ENCODE data around the gene ABCD4.
"Not testable (repeated sequence)": the region's sequence is repeated elsewhere in the genome, so short reads cannot be mapped to it uniquely, and the experiment has no call there.

The ABCD4 gene

DNA sequence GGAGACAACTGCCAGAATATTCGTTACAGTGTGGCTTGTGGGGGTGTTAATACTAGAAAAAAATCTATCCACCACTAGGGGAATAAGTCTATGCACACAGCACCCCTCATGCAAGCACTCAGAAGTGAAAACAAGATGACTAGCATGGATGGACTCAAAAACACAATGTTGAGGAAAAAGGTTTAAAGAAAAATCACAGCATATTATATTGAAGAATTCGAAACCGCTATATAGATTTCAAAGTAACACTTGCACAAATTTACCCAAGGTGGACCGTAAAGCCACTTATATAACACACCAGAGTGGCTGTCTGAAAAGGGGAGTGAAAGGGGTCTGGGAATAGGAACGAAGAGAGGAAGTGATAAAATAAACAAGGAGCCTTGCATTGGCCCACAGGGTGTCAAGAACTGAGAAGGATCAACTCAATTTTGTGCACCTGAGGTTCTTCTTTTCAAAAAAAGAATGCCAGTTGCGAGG, 544 bp downstream of the ABCD4 start:
- DNase-seq (ENCODE audit: low spot score), result no peak

GRCh38 chr14:74301594-74302151, 1.1 kb downstream of the ABCD4 start:
- DNase-seq (ENCODE audit: low spot score), result no peak

GRCh38 chr14:74299061-74299545, 3.6 kb downstream of the ABCD4 start:
- DNase-seq (ENCODE audit: low spot score), result no peak

GRCh38 chr14:74297986-74298385, 4.7 kb downstream of the ABCD4 start:
- no peak for DNase-seq (ENCODE audit: low spot score)

GRCh38 chr14:74296037-74296467, 6.7 kb downstream of the ABCD4 start:
- DNase-seq (ENCODE audit: low spot score), result no peak

GRCh38 chr14:74293606-74294005, 9.1 kb downstream of the ABCD4 start:
- no peak for DNase-seq (ENCODE audit: low spot score)

- no peak for DNase-seq (ENCODE audit: low spot score)
Measured at GRCh38 chr14:74292061-74292460, 10.7 kb downstream of the ABCD4 start.

DNA sequence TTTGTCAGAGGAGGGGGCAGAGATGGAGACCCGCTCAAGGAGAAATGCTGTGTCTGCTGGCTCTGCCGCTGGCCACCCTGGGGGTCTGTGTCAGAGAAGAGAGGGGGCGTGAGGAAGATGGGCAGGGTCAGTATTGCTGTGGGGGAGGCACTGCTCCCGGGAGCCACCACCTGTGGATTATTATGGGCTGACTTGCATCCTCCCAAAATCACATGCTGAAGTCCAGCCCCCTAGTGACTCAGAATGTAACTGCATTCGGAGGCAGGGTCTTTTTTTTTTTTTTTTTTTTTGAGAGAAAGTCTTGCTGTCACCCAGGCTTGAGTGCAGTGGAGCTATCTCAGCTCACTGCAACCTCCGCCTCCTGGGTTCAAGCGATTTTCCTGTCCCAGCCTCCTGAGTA, 12.3 kb downstream of the ABCD4 start:
- no peak for DNase-seq (ENCODE audit: low spot score)

- no peak for DNase-seq (ENCODE audit: low spot score)
Measured at GRCh38 chr14:74289801-74290200, 12.9 kb downstream of the ABCD4 start.

DNA sequence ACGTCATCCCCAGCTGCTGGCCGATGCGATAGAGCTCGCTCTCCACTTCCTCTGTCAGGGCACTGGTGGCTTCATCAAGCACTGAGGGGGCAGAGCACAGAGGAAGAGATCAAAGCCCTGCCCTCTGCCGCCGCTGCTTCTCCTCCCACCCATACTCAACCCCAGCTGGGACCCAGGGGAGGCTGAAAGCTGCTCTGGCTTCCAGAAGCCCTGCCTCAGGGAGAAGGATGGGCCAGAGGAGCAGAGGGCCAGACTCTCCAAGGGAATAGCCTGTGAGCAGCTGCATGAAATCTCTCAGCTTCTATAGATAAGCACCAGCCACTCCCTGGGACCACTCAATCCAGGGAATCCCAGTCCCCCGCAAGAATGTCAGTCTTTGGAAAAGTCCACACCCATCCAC, 16.0 kb downstream of the ABCD4 start:
- no peak for DNase-seq (ENCODE audit: low spot score)

GRCh38 chr14:74281069-74281468, 21.7 kb downstream of the ABCD4 start:
- DNase-seq (ENCODE audit: low spot score), result no peak

DNA sequence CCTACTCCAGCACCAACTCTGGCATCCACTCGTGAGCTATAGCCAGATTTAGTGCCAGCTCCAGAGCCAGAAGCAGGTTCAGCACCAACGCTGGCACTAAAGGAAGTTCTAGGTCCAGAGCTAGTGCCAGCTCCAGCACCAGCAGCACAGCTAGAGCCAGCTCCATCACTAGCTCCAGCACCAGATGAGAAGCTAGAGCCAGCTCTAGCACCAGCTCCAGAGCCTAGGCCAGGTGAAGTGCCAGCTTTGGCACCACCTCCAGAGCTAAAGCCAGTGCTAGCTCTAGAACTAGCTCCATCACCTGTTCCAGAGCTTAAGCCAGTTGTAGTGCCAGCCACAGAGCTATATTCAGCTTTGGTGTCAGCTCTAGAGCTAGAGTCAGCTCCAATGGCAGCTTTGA, 24.7 kb downstream of the ABCD4 start:
- no peak for DNase-seq (ENCODE audit: low spot score)

- DNase-seq (ENCODE audit: low spot score), result no peak
Measured at GRCh38 chr14:74275241-74275841, 27.4 kb downstream of the ABCD4 start.

DNA sequence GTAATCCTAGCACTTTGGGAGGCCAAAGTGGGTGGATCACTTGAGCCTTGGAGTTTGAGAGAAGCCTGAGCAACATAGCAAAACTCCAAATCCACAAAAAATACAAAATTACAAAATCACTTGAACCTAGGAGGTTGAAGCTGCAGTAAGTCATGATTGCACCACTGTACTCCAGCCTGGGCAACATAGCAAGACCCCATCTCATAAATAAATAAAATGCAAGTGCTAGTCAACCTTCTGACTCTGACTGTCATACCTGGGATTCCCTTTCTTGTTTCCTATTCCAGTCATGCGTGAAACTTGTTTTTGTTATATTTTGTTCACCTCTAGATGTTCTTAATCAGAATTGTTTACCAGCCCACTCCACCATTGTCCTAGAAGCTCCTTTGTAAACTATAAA, 31.4 kb downstream of the ABCD4 start:
- no peak for DNase-seq (ENCODE audit: low spot score)

DNA sequence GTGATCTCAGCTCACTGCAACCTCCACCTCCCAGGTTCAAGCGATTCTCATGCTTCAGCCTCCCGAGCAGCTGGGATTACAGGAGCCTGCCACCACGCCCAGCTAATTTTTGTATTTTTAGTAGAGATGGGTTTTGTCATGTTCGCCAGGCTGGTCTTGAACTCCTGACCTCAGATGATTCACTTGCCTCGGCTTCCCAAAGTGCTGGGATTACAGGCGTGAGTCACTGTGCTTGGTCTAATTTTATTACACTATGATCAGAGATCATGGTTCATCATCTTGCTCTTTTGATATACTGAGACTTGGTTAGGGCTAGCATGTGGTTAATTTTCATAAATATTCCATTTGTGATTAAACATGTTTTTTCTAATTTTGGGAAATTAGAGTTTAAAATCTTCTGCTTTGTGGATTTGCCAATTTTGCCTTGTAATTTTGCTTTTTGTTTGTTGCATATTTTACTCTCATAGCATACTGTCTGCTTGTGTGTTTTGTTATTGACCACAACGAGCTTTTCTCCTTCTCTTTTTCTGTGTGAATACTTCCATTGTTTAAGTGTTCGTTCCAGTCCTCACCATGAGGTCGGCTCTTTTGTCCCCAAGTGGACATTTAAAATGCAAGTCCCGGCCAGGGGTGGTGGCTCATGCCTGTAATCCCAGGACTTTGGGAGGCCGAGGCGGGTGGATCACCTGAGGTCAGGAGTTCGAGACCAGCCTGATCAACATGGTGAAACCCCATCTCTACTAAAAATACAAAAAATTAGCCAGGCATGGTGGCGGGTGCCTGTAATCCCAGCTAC, 32.2 kb downstream of the ABCD4 start:
- DNase-seq (ENCODE audit: low spot score), result not testable (repeated sequence)

GRCh38 chr14:74267588-74267987, 35.1 kb downstream of the ABCD4 start:
- no peak for DNase-seq (ENCODE audit: low spot score)

DNA sequence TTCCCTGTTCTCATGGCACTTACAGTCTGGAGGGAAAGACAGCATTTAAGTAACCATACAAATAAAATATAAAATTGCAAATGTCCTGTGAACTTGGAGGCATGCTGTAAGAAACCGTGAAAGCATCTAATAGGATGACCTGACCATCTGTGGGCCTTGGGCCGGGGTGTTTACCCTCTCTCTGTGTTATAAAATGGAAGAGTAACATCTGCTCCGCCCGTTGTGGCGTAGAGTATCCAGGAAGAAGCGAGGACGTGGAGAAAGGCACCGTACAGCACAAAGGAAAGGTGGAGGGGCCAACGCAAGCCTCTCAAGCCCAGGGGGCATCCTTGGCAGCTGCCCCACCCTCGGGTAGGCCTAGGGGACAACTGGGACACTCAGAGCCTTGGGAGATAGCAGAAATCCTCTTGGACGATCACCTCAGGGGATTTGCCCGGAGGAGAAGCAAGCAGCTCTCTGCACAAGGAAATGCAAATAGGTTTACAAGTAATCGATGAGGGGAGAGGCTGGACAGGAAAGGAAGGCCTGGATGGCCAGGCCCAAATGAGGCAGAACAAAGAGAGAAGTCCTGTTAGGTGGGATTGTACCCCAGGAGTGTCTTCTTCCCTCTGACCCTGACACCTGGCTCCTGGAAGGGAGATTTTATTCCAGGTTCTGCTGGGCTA, 37.3 kb downstream of the ABCD4 start:
- DNase-seq (ENCODE audit: low spot score), result no peak

GRCh38 chr14:74263921-74264320, 38.8 kb downstream of the ABCD4 start:
- no peak for DNase-seq (ENCODE audit: low spot score)

DNA sequence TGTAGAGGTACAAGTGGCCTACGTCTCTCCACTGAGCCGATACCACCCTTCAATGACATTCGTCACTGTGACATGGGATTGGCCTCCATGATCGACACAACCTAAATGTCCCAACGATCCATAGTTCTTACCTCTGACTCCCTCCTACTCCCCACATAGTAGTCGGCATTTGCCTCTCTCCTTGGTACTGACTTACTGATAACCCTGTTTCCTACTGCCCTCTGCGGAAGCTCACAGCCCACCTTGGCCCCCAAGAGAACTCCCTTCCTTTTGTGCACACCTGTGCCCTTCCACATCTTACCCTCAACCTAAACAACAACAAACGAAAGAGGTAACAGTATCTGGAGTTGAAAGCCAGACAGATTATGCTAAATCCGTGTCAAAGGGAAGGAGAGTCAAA, 39.6 kb downstream of the ABCD4 start:
- no peak for DNase-seq (ENCODE audit: low spot score)

- no peak for DNase-seq (ENCODE audit: low spot score)
Measured at GRCh38 chr14:74262076-74262475, 40.7 kb downstream of the ABCD4 start.

- DNase-seq (ENCODE audit: low spot score), result no peak
Measured at GRCh38 chr14:74261288-74261687, 41.4 kb downstream of the ABCD4 start.

DNA sequence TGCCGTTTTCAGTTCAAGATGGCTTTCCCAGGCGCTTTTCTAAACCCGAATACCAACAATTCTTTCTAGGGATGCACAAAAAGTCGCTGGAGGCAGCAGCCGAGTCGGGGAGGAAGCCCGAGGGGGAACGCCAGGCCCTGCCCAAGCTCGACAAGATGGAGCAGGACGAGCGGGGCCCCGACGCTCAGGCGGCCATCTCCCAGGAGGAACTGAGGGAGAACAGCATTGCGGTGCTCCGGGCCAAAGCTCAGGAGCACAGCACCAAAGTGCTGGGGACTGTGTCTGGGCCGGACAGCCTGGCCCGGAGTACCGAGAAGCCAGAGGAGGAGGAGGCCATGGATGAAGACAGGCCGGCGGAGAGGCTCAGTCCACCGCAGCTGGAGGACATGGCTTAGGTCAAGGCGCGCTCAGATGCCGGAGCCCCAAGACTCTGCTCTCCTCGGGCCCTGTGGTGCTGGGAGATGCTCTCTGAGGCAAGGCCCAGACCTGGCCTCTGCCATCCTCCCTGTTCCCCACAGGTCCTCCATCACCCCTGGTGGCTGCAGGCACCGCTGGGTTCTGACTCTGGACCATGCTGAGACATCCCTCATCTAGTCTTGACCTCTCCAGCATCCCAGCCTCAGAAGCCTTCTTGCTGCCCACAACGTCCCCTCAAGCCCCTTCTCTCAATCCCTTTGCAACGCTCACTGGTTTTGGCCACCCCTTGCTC, 42.1 kb downstream of the ABCD4 start:
- DNase-seq (ENCODE audit: low spot score), result no peak
